ENCODE data around the gene BEAN1.

Gene BEAN1

GRCh38 chr16:66473654-66474519 lies 46.8 kb downstream of the BEAN1 start:
- DNase-seq (ENCODE audit: low read depth), result no peak
- no peak overlapping the region for H3K4me3 ChIP-seq (ENCODE audit: low read depth, low read length)
- no peak for TF ChIP-seq CTCF (IDR thresholded peaks at IDR 0.05; ENCODE audit: low read depth, low read length, missing control alignments)

- no peak overlapping the region for H3K4me3 ChIP-seq (ENCODE audit: low read depth, low read length)
- DNase-seq (ENCODE audit: low read depth), result peak; percentile 24
- TF ChIP-seq CTCF (IDR thresholded peaks at IDR 0.05; ENCODE audit: low read depth, low read length, missing control alignments), result no peak
These were observed 47.7 kb downstream of the BEAN1 start for GRCh38 chr16:66474750-66475199.

GRCh38 chr16:66475232-66475631 lies 48.1 kb downstream of the BEAN1 start:
- DNase-seq (ENCODE audit: low read depth), result no peak
- no peak for TF ChIP-seq CTCF (IDR thresholded peaks at IDR 0.05; ENCODE audit: low read depth, low read length, missing control alignments)
- no peak overlapping the region for H3K4me3 ChIP-seq (ENCODE audit: low read depth, low read length)

- DNase-seq (ENCODE audit: low read depth), result no peak
- no peak for TF ChIP-seq CTCF (IDR thresholded peaks at IDR 0.05; ENCODE audit: low read depth, low read length, missing control alignments)
- no peak overlapping the region for H3K4me3 ChIP-seq (ENCODE audit: low read depth, low read length)
These were observed 49.4 kb downstream of the BEAN1 start for GRCh38 chr16:66476328-66477027.

- no peak overlapping the region for H3K4me3 ChIP-seq (ENCODE audit: low read depth, low read length)
- no peak for TF ChIP-seq CTCF (IDR thresholded peaks at IDR 0.05; ENCODE audit: low read depth, low read length, missing control alignments)
- DNase-seq (ENCODE audit: low read depth), result no peak
These were observed 50.0 kb downstream of the BEAN1 start for GRCh38 chr16:66477028-66477515.

- peak; percentile 40 for DNase-seq (ENCODE audit: low read depth)
- TF ChIP-seq CTCF (IDR thresholded peaks at IDR 0.05; ENCODE audit: low read depth, low read length, missing control alignments), result peak; percentile 95
- no peak overlapping the region for H3K4me3 ChIP-seq (ENCODE audit: low read depth, low read length)
These were observed 51.8 kb downstream of the BEAN1 start for GRCh38 chr16:66478733-66479511.

All from GM12864 (cell line).